GM20431 (cell line): ENCODE results near the gene ATP8B4.
"Not testable (repeated sequence)": the region's sequence is repeated elsewhere in the genome, so short reads cannot be mapped to it uniquely, and the experiment has no call there.

Experiments
- in situ Hi-C: fragments of 300-500 bp; cut with MseI, MboI; formaldehyde crosslinking; loops from one replicate; pipeline ENCODE4 v1.15.0; 2020; ENCODE audit warnings: low sequenced_read_pairs; ENCODE audit not compliant: unreplicated experiment

The ATP8B4 gene

DNA sequence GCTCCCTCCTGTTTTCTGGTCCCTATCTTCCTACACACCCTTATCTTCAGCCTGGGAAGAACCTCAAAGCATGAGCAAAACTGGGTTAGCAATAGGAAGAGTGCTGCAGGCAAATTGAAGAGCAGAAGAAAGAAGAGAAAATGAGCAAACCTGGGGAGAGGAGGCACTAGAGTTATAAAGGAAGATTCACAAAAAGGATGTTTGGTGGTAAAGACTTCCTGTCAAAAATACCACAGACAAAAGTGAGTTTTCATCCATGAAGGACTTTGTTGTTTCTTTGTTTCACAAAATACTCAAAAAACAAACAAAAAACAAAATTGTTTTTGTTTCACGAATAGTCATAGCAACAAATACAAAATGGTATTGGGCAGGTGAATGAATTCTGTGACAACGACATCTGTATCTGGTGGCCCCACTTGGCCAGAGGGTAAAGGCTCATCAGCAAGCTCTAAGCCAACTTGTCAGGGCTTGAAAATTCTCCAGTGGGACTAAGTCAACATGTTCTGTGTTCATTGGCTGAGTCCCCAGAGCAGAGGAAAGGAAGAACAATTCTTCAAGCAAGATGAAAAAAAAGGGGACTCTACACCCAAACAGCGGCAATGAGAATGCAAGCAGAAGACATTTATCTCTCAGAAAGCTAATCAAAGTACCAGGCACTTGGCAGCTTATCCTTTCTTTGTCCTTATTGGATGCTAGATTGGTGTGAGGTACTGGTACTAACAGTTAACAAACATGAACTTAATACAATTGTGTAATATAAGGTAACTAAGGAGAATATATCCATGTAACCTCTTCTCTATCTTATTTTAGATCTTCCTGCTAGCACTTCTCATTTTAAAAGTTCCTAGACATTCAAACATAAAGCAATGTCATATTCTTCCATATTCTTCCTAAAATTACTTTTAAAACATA, 9.7 kb downstream of the ATP8B4 start:
- in situ Hi-C loops, result no loop called here

- in situ Hi-C loops, result no loop called here
Observed at GRCh38 chr15:50108461-50108860, 10.6 kb downstream of the ATP8B4 start.

- in situ Hi-C loops, result no loop called here
Observed at GRCh38 chr15:50107591-50108408, 11.2 kb downstream of the ATP8B4 start.

- in situ Hi-C loops, result no loop called here
Observed at GRCh38 chr15:50107157-50107556, 11.9 kb downstream of the ATP8B4 start.

DNA sequence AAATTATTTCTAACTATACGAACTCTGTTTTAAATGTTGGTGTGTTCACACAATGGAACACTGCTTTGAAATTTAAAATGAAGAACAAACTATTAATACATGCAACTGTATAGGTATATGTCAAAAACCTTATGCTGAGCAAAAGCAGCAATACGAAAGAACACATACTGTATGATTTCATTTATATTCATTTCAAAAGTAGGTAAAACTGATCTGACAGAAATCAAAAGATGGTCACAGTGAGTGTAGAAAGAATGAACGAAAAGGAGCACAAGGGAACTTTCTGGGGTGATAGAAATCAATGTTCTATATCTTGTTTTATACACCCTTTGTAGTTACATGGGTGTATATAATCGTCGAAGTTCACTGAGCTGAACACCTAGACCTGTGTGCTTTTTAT, 12.6 kb downstream of the ATP8B4 start:
- in situ Hi-C loops, result no loop called here

DNA sequence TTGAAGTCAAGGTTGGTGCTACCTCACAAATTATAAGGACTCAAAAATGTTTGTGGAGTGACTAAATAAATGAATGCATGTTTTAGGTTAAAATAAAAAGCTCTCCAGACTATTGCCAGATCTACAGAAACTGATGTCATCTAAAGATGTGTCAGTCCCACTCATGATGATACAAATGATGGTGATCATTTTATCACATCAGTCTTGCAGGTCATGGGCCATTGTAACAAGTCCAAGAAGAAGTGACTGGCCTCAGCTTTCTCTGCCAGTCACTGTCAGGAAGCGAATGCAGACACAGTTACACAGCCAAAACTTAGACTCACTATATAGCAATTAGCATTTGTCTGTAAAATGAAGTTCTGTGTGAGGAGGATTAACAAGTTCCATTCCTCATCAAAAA, 18.5 kb downstream of the ATP8B4 start:
- in situ Hi-C loops, result no loop called here

- in situ Hi-C loops, result no loop called here
Observed at GRCh38 chr15:50098545-50098944, 20.5 kb downstream of the ATP8B4 start.

- in situ Hi-C loops, result no loop called here
Observed at GRCh38 chr15:50095938-50096821, 22.9 kb downstream of the ATP8B4 start.

GRCh38 chr15:50089386-50089785, 29.6 kb downstream of the ATP8B4 start:
- in situ Hi-C loops, result not testable (repeated sequence)

- in situ Hi-C loops, result no loop called here
Observed at GRCh38 chr15:50084932-50085331, 34.1 kb downstream of the ATP8B4 start.

DNA sequence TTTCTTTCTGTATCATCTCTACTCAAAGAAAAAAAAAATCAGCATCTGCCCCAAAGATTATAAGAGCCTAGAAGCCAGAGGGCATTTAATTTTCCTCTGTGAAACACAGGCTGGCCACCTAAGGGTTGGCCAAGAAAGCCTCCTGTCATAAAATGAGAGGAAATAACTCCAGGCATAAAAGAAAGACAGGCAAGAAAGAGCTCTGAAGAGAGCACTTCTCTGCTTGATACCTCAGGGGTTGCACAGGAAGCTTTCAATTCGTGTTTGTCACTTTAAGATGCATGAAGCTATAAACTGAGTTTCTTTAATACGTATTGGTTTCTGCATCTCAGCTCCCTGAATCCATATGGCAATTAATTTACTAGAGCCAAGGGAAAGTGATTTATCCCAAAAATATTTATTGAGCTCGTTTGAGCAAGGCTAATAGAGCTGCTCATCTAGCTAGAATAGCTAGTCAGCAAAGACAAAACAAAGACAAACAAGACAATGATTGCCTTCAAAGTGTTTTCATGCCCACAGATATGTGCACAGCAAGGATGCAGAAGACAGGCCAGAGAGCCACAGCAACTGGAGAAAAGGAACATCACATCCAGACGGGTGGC, 35.5 kb downstream of the ATP8B4 start:
- in situ Hi-C loops, result no loop called here

DNA sequence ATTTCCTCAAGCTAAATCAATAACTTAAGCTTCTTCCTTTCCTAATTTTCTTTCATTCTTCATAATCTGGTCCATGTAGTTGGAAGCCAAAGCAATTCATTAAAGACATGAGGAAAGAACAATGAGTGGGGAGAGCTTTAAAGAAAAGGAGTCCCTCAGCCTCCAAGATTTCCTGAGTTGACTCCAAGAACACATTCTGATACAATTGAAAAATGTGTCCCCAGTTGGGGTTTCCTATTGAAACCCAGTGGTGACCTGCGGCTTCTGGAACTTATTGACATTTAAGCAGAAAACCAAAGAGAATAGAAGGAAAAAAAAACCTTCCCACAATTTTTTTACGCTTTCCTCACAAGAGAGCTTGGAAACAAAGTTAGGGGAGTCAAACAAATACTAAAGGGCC, 37.0 kb downstream of the ATP8B4 start:
- in situ Hi-C loops, result no loop called here

DNA sequence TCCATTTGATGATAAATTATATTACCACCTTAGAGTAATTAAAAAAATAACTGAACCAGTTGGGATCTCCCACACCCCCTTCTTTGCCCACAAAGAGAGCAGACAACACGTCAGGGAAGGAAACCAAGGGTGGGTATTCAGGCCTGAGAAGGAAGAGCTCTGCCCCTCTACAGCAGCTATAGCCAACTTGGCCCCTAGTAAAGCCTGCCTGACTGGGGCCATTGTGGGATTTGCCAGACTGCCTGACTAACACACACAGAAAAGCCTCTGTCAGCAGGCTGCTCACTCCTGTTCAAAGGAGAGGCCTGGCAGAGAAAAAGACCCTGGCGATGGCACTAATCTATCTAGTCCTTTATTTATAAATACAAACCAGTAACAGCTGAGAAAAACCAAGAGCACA, 41.4 kb downstream of the ATP8B4 start:
- in situ Hi-C loops, result no loop called here

DNA sequence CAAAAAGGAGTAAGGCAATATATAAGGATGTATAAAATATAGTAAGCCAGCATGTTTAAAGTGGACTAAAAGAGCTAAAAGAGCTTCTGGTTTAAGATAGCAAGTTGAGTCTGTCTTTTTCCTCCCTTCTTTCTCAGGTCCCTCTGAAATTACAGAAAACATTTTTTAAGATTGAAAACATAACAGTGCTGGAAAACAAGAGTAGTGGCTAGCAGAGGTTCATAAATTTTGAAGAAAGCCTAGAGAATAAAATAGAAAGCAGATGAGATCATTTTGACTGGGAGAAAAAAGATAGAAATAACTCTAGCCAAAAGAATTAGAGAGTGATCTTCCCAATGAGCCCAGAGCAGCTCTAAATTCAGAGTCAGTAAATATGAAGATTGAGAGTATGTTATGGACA, 41.9 kb downstream of the ATP8B4 start:
- in situ Hi-C loops, result no loop called here

- in situ Hi-C loops, result no loop called here
Observed at GRCh38 chr15:50075319-50075718, 43.7 kb downstream of the ATP8B4 start.

DNA sequence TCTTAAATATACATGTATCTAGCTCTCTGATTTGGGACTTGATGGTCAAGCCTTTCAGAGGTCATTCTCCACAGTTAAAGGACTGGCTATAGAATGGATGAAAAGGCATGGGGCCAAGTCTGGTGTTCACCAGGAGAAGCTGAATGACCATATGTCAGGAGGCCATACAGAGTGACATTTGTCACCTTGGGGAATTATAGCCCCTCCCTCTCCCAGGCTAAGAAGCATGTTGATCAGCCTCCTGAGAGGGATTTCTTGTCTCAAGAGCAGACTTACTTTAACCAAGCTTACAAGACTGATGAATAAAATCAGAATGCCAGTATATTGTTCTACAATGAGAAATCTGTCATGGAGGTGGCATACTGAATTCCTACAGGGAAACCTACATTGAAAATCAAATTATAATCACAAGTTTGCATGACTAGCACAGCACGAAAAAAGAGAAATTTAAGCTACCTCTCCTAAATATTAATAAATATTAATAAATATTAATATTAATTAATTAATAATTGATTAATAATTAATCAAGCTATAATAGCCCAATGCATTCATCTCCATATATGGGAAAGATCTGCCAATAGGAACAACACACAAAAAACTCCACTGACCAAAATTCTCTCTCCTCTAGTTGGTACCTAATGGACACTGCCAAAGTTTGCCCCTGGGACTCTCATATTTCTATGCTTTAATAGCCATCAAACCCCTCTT, 47.3 kb downstream of the ATP8B4 start:
- in situ Hi-C loops, result no loop called here

DNA sequence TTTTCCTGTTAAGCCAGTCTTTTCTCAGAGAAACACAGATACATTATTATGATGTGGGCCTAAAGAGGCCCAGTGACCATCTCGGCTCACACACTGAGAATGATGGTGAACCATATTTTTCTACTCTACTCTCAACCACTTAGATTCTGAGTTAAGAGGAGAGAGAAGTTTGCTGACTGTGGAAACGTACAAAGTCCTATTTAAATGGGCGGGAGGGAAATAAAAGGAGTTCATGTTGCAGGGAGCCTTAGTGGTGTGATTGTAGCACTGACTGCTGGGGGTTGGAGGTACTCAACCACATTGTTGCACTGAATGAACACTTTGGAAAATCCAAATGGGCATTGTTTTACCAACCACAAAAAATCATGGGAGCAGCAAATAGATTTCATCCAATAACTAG, 51.0 kb downstream of the ATP8B4 start:
- in situ Hi-C loops, result no loop called here

DNA sequence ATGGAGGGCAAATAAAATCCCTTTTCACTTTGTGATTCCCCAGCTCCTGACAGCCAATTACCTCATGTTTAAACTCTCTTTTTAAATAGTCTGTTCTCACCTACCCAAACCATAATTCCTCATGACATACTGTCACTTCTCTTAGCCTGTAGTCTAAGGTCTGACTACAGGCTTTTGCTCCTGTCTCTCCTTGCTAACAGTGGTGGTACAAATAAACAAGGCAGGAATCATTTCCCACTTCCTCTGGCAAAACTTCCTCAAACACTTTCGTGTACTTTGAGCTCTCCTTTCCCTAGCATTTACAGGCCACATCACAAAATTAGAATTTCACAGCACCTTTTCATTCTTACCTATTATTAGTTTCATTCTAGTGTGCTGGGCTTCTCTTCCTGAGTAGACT, 51.8 kb downstream of the ATP8B4 start:
- in situ Hi-C loops, result no loop called here

GRCh38 chr15:50066666-50067065, 52.4 kb downstream of the ATP8B4 start:
- in situ Hi-C loops, result no loop called here
